Fibroblast of mammary gland (primary cell): ENCODE results near the gene PRDX2.
"Not testable (repeated sequence)": the region's sequence is repeated elsewhere in the genome, so short reads cannot be mapped to it uniquely, and the experiment has no call there.

Experiments
- DNase-seq: peaks from one replicate; pipeline ENCODE4 v3.0.0-alpha.2; 2010; ENCODE audit warnings: low read depth
- H3K4me3 ChIP-seq: 2 replicates; pipeline ENCODE4 v1.5.1; 2011; ENCODE audit warnings: low read depth, mild to moderate bottlenecking, low read length, moderate library complexity; ENCODE audit not compliant: control insufficient read depth
- TF ChIP-seq, protein P1 (sequence below): conservative IDR thresholded peaks from 2 replicates; pipeline ENCODE4 v1.5.1; 2011; ENCODE audit warnings: low read depth, low read length, inconsistent platforms; ENCODE audit not compliant: control insufficient read depth, insufficient read depth

PRDX2 gene

DNA sequence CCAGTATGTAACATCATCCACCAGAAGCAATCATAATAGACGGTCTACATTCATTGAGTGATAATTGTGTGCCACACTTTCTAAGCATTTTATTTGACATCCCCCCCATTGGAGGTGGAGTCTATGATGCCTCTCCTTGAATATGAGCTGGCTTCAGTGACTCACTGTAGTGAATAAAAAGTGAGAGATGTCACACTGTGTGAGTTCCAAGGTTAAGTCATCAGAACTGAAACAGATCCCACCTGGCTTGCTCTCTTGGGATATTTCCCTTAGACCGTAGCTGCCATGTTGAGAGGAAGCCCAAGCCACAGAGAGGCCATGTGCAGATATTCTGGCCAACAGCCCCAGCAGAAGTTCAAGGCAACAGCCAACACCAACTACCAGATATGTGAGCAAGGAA, 20.2 kb upstream of the PRDX2 start:
- TF ChIP-seq, protein P1, sequence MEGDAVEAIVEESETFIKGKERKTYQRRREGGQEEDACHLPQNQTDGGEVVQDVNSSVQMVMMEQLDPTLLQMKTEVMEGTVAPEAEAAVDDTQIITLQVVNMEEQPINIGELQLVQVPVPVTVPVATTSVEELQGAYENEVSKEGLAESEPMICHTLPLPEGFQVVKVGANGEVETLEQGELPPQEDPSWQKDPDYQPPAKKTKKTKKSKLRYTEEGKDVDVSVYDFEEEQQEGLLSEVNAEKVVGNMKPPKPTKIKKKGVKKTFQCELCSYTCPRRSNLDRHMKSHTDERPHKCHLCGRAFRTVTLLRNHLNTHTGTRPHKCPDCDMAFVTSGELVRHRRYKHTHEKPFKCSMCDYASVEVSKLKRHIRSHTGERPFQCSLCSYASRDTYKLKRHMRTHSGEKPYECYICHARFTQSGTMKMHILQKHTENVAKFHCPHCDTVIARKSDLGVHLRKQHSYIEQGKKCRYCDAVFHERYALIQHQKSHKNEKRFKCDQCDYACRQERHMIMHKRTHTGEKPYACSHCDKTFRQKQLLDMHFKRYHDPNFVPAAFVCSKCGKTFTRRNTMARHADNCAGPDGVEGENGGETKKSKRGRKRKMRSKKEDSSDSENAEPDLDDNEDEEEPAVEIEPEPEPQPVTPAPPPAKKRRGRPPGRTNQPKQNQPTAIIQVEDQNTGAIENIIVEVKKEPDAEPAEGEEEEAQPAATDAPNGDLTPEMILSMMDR: no peak
- DNase-seq: peak; percentile 43
- H3K4me3 ChIP-seq: no peak overlapping the region

DNA sequence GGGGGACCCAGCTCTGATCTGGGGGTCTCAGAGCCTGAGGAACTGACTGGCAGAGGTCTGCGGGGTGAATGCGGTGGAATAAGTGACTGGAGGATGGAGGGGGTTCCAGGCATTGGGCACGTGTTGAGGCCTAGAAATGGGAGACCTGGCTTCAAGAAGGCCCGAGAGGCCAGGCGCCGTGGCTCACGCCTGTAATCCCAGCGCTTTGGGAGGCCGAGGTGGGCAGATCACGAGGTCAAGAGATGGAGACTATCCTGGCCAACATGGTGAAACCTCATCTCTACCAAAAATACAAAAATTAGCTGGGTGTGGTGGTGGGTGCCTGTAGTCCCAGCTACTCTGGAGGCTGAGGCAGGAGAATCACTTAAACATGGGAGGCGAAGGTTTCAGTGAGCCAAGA, 16.2 kb upstream of the PRDX2 start:
- not testable (repeated sequence) for DNase-seq, H3K4me3 ChIP-seq

DNA sequence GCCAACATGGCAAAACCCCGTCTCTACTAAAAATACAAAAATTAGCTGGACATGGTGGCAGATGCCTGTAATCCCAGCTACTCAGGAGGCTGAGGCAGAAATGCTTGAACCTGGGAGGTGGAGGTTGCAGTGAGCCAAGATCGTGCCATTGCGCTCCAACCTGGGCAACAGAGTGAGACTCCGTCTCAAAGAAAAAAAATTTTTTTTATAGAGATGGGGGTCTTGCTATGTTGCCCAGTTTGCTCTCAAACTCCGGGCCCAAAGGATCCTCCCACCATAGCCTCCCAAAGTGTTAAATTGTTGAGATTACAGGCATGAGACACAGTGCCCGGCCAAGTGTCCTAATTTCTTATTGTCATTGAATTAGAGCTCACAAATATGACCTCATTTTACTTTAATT, 15.6 kb upstream of the PRDX2 start:
- not testable (repeated sequence) for DNase-seq, H3K4me3 ChIP-seq

DNA sequence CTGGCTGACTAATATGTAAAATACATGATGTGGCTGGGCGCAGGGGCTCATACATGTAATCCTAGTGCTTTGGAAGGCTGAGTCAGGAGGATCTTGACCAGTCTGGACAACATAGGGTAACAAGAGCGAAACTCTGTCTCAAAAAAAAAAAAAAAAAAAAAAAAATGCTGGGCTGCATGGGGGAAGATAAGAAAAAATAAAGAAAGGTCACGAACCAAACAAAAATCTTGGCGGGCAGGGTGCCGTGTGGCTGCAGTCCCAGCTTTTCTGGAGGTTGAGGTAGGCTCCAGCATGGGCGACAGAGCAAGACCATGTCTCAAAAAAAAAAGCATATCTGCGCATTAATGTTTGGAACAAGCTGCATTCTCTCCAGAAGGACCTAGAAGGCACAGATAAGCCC, 13.5 kb upstream of the PRDX2 start:
- no peak for DNase-seq
- TF ChIP-seq, protein P1: no peak
- no peak overlapping the region for H3K4me3 ChIP-seq

DNA sequence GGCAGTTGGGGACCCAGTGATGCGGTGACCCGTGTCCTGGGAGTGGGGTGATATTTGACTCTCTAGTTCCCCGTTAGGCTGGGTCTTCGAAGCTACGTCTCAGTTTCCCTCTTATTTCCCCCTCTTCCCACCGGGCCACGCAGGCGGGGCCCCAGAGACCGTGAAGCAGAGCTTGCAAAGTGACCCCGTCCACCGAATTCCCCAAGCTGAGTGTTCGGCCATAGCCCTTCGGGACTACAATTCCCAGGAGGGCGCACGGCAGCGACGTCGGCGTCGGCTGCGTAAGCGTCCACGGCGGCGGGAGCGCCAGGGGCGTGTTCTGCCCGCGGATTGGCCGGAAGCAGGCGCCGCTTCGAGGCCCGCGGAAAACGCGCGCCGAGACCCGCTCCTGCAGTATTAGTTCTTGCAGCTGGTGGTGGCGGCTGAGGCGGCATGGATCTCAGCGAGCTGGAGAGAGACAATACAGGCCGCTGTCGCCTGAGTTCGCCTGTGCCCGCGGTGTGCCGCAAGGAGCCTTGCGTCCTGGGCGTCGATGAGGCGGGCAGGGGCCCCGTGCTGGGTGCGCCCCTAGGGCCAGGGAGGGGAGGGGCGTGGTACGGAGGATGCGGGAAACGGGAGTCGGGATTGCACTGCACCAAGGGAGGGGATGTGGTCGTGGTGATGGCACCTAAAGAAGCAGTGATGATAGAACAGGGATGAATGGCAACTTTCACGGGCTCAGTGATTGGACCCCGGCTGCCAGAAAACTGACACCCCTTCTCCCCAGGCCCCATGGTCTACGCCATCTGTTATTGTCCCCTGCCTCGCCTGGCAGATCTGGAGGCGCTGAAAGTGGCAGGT, 4.9 kb upstream of the PRDX2 start, which contains the start of gene RNASEH2A:
TSS of gene RNASEH2A (plus strand) at position 343 of the 840 bp plus-strand sequence. CDS start at position 433, 90 bp downstream.
- H3K4me3 ChIP-seq: peak within 1 kb of the TSS; percentile 71
- DNase-seq: peak; percentile 87
- TF ChIP-seq, protein P1: no peak

DNA sequence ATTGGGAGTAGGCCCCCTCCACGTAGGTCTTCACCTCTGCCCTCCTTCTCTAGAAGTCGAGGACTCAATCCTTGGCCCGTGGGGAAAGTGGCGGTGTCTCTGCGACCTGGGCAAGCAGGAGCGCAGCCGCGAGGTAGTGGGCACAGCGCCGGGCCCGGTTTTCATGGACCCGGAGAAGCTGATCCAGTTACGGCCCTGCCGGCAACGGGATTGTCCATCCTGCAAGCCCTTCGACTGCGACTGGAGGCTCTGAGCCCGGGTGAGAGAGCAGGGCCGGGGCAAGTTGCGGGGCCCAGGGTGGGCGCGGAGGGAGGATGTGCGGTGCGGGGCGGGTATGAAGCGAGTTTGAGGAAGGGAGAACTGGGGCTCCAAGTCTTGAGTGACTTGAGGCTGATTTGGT, 2.5 kb upstream of the PRDX2 start:
- no peak overlapping the region for H3K4me3 ChIP-seq
- no peak for DNase-seq
- TF ChIP-seq, protein P1: no peak

DNA sequence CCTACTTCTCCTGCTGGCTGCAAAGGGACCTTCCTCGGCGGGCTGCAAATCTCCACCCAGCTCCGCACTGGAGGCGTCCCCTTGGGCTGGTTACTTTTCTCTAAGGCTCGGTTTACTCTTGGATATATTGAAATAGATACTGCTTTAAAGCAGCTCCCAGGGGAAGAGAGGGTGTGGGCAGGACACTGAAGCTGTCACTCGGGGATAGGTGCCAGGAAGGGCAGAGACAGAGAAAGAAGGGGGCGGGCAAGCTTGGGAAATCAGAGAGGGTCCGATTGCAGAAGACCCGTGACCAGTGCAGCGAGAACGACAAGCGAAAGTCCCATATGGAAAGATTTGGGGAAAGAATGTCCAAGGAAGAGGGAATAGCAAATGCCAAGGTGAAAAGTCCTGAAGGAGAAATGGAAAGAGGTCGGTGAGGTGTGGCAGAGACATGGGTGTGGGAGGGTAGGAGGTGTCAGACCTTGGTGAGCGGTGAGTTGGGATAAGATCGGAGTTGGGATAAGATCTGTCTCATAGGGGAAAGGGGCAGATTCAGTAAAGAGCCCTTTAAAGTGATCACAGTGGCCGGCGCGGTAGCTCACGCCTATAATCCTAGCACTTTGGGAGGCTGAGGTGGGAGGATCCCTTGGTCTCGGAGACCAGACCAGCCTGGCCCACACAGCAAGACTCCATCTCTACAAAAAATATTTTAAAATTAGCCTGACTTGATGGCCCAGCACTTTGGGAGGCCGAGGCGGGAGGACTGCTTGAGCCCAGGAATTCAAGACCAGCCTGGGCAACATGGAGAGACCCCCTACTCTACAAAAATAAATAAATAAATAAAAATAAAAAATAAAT, 887 bp upstream of the PRDX2 start:
- peak; percentile 10 for DNase-seq
- peak overlapping the region; percentile 83 for H3K4me3 ChIP-seq
- TF ChIP-seq, protein P1: no peak
